Measurements from ENCODE around the gene CACNA1C.
A peak's percentile ranks its signal among the peaks of the same experiment; 100 is the strongest.
"Not testable (repeated sequence)": the region's sequence is repeated elsewhere in the genome, so short reads cannot be mapped to it uniquely, and the experiment has no call there.

The CACNA1C gene

DNA sequence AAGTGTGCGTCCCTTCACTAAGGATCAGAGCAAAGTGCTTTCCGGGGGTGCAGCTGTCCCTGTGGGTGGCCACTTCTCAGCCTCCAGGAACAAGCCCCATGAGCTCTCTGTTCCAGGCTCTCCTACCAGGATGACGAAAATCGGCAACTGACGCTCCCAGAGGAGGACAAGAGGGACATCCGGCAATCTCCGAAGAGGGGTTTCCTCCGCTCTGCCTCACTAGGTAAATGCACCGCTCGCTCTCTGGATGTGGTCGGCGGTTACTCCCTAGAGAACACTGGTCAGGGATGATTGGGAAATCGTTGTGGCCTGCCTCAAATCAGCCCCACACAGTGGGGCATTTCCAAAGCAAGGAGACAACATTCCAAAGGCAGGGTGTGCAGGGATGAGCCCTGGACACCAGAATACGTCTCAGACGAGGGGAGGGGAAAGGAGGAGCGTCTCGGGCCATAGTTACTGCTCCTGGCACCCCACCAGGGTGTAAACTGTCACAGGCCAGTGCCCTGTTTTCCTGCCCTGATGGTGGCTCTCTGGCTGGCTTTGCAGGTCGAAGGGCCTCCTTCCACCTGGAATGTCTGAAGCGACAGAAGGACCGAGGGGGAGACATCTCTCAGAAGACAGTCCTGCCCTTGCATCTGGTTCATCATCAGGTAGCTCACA, 633.0 kb downstream of the CACNA1C start:
- not testable (repeated sequence) for DNase-seq

DNA sequence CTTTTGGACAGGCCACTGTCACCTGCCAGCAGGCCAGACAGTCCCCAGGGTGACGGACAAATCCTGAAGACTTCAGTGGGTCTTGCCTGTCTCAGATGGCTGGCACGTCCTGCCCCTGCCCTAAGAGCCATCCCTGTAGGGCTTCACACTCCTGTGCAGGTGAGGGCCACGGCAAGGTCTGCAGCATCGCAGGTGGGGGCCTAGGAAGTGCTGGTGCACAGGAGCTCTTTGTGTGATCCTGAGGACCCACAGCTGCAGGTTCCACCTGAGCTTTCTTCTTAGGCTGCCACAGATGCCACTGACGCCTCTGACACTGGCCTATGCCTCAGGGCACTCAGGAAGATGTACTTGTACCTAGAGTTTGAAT, 633.5 kb downstream of the CACNA1C start:
- no peak for DNase-seq

DNA sequence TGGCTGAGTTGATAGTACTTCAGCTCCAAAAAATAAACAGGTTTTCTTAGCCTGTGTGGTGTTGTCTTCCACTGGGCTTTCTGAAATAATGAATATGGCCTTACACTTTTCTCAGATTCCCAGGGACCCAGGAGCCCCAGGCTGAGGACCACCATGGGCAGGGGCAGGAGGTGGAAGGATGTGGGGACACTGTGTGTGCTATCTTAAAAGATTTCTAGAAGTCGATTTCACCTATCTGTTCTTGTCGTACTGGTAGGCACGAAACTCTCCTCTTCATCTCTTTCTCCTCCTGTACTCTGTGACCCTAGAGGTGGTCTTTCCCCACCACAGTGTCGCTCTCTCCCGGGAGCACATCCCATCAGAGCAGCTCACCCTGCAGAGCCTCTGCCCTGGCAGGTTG, 634.3 kb downstream of the CACNA1C start:
- DNase-seq, result no peak

DNA sequence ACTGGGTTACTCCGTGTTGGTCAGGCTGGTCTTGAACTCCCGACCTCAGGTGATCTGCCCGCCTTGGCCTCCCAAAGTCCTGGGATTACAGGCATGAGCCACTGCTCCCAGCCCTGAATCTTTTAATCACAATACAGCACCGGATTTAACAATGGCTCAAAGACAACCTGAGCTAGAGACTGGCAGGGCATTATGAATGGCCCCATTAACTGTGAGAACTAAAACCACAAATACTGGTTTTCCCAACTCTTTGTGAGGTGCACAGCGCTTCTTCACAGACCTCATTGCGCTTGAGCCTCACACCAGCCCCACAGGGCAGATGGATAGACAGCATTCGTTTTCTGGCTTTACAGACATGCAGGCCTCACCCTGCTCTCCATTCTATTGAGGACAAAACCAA, 634.9 kb downstream of the CACNA1C start:
- no peak for DNase-seq

DNA sequence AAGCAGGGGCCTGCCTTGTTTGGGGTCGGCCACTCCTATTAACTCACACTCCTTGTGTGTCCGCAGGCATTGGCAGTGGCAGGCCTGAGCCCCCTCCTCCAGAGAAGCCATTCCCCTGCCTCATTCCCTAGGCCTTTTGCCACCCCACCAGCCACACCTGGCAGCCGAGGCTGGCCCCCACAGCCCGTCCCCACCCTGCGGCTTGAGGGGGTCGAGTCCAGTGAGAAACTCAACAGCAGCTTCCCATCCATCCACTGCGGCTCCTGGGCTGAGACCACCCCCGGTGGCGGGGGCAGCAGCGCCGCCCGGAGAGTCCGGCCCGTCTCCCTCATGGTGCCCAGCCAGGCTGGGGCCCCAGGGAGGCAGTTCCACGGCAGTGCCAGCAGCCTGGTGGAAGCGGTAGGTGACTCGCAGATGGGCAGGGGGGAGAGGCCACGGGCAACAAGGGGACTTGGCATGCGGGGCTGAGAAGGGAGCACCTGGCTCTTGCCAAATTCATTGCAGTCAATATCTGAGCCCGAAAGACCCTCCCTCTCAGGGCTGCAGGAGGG, 635.7 kb downstream of the CACNA1C start:
- DNase-seq, result no peak

DNA sequence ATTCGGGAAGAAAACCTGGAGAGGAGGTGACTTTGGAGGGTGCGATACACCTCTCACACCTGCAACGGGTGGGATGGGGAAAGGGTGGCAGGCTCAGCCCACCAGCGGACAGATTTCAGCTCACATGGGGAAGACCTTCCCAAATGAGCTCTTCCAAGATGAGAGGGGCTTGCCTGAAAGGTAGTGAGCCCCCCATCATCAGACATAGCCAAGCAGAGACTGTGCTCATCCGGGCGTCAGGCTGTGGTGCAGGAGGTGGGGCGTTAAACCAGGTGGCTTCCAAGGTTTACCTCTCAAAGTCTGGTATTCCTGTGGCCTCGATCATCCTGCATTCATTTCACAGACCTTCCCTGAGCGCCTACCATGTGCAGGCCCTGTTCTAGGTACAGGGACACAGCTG, 636.6 kb downstream of the CACNA1C start:
- no peak for DNase-seq

DNA sequence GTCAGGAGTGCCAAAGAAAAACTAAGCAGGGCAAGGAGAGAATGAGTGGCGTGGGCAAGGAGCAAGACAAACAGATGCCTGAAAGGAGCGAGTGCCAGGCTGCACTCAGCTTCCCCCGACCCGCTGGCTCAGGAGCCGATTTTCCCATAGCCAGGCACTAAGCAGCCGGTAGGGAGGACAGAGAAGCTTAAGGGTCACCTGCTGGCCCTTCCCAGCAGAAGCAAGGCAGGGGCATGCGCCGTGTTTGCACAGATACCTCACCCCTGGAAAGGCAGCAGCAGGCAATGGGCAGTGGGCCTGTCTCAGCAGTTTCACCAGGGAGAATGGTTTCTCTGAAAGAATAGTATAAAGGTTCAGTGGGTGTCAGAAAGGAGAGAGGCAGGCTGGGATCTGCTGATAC, 637.1 kb downstream of the CACNA1C start:
- DNase-seq, result no peak

DNA sequence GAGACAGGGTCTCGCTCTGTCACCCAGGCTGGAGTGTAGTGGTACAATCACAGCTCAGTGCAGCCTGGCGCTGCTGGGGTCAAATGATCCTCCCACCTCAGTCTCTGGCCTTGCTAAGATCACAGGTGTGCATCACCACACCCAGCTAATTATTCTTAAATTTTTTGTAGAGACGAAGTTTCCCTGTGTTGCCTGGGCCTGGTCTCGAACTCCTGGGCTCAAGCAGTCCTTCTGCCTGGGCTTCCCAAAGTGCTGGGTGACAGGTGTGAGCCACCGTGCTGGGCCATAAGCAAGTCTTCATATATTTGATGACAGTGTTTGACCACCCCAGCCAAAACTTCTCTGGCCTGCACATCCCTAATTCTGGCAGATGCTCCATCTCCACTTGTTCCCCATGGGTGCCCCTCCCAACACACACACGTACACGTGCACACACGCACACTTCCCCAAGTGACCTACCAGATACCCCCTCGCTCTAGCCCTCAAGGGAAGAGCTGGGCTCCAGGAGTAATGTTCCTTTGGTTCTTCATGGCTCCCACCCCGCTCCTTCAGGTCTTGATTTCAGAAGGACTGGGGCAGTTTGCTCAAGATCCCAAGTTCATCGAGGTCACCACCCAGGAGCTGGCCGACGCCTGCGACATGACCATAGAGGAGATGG, 637.7 kb downstream of the CACNA1C start:
- DNase-seq, result no peak

DNA sequence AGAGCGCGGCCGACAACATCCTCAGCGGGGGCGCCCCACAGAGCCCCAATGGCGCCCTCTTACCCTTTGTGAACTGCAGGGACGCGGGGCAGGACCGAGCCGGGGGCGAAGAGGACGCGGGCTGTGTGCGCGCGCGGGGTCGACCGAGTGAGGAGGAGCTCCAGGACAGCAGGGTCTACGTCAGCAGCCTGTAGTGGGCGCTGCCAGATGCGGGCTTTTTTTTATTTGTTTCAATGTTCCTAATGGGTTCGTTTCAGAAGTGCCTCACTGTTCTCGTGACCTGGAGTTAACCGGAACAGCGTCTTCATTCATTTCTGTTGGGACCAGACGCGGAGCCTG, 638.2 kb downstream of the CACNA1C start:
- no peak for DNase-seq

DNA sequence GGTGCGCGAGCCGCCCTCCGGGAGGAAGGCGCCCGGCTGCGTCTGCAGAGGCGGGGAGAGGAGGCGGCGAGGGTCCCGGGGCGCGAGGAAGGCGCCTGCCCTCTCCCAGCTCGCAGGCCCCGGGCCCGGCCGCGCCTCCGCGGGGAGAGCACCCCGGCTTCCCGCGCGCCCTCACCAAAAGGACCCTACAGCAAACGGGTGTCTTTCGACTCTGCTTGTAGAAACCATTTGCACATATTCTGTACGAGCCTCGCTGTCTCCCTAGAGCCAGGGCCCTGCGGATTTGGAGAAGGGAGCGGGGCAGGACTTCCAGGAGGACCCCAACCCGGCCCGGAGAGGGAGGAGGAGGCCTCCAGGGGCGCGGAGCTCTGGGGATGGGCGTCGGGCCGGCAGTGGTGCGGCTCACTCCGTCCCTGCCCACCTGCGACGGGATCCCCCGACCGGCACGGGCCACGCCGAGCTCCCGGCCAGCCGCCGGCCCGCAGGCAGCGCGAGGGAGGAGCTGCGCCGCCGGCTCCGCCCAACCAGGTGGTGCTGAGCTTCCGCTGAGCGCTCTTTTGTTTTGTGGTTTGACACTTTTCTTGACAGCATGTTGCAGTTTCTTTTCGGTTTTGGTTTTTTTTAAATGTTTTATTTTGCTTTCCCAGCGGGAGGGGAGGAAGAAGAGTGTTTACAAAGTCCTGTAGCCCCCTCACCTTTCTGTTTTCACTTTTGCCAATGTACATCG, 638.7 kb downstream of the CACNA1C start:
- DNase-seq, result no peak

DNA sequence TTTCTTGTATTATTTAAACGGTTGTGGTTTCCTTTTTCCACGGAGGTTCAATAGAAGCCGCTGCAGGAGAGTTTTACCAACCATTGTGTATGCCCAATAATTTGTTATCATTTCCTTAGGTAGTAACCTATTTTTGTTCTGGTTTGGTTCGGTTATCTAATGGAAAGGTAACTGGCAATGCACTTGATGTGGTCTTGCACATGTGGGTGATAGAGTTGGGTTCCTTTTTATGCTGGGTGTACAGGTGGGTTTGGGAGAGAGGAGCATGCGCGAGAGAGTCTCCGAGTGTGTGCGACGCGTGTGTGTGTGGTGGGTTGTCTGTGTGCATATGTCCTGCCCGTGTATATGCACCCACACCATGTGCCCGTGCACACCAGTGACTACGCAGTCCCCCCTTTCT, 639.3 kb downstream of the CACNA1C start:
- no peak for DNase-seq

DNA sequence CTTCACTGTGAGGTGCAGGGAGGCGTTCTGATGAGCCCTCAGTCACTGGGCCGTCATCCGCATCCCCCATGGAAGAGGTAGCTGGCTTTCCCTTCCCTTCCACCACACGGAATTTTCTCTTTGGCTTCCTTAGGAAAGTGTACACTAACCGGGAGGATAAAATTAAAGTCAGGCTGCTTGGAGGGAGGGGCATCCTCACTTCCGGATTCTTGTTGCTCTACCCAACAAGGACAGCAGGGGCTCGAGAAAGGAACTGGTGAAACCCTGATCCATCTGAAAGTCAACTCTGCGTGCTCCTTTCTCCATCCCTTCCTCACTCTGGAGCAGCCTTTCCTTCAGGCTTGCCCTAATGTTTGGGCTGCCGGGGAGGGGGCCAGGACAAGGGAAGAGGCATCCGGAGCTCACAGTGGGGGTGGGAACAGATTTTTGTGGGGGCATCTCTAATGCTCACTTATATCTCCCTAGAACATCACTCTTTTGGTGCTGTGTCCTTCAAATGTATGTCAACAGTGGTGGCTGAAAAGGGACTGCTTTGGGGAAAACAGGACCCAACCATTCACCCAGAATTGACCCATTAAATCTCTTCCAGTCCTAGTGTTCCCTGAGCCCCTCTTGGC, 640.6 kb downstream of the CACNA1C start:
- no peak for DNase-seq

DNA sequence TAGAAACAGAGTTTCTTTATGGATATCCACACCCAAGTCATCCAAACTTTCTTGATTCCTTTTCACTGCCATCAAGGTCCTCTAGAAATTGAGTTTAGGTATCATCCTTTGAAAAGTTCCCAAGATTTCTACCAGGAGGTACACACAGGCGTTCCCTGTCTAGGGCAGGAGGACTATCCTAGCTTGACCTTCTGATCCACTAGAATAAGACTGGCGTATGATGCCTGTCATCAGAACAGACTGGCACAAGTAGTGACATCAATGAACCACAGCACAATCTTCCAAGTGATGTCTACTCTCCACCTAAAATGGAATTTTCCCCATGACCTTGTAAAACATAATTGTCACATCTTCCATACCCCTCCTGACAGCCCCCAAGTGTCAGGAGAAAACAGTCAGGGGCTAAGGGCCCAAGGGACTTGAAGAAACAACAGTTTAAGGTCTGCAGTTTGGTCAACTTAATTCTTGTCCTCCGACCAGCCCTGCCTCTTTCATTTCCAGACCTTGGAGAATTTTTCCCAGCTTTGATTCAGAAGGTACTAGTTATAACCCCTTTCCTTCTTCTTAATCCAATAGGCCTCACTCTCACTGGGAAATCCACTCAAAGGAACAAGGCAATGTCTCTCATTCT, 641.3 kb downstream of the CACNA1C start:
- DNase-seq, result no peak

DNA sequence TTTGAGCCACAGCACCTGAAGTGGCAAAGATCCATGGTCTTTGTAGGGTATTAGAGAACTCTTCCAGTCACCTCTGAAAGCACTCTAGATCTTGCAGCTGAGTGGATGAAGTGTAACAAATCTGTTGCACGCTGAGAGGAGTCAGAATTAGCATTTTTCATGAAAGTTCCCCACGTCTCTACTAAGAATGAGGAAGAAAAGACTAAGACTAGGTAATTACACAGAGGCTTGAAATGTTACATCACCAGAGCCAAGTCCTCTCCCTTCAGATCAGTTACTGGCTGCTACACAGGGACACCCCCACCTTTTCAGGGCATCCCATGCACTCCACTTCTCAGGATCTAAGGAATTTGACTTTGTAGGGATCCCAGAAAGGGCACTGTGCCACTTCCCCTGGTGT, 643.3 kb downstream of the CACNA1C start:
- DNase-seq, result no peak

DNA sequence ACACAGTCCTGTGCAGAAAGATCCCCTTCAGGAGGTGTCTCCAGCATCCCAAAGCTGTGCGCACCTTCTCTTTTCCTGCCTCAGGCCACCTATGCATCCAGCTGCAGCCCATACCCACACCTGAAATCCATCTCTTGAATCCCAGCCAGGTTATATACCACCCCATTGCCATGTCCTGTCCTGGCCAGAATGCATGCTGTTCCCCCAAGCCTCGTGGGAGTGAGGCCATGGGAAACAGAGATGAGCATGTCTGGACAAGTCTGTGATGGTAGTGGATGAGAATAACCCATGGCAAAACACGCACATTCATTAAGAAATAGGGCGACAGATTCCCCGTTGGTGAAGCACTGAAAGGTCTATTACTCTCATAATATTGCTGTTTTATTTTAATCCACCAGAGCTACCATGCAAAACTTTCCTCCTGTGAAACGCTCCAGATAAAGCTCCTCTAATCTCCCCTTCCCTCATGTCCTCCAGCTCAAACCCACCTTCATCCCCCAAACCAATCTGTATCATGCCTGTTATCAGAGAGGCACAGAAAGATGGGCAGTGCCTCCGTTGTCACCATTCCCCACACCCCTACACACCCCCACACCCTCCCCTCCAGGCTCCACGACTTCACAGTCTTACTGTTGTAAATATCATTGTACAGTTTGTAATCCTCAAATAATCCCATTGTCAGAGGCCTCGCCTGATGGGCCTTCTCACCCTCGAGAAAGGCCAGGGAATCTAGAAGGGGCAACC, 644.4 kb downstream of the CACNA1C start:
- no peak for DNase-seq

DNA sequence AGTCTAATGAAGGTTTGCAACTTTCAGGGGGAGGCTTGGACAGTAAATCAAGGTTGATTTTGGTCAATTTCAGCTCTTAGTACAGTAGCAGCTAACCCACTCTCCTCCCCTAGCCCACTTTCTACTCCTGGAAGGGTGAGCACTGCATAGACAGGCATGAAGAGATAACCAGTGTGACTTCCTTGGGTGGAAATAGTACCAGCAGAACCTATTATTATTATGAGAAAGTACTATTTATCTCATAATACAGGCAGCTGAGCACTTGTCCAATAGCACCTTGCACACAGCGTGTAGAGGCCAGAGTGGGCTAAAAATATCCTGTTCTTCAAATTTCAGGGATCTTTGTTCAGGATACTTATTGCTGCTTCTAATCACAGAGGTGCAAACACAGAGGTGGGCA, 645.8 kb downstream of the CACNA1C start:
- no peak for DNase-seq

DNA sequence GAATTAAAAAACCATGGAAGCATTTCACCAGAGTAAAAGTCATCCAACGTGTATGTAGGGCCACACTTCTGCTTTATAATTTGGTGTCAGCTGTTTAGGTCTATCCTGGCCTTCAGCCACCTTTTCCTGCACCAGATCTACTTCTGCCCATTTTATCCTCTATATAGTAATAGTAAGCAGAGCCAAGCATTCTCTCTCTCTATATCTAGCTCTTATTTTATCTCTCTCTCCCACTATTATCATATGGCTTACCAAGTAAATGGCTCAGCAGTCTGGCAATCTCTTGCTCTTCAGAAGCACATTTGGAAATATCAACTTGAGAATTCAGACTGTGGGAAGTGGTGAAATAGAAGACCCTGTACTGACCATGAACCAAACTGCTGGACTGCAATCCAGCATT, 657.9 kb downstream of the CACNA1C start:
- DNase-seq, result no peak

DNA sequence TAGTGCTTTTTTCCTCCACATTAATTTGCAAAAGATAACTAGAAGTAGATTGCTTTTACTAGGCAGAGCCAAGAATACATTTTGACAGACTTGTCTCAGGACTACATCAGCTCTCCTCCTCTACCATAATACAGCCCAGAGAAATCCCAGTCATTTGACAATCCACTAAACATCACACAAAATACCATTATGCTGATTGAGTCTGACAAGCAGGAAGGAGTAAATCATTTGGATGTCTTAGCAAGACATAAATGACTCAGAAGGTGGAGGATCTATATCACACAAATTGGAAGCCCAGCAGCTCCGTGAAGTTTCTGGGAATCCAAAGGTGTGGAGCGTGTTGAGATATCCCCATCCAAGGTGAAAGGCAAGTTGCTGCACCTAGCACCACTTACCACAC, 666.6 kb downstream of the CACNA1C start:
- DNase-seq, result no peak

DNA sequence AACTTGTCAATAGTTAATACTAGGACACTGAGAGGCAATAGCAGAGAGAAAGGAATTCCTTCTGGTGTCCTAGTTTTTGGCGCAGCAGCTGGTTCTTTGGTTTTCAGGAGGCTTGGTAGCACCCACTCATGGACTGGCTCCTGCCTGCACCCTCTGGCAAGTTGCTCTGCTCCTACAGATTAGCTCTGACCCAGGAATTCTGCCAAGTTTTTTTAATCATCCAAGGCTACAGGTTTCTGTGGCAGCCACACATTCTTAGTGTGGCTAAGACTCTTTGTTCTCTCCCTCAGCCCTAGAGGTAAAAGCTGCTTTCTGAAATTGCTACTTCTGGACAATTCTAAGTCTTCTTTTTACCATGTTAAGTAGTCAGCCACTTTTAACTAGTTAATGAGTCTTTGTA, 670.0 kb downstream of the CACNA1C start:
- no peak for DNase-seq

DNA sequence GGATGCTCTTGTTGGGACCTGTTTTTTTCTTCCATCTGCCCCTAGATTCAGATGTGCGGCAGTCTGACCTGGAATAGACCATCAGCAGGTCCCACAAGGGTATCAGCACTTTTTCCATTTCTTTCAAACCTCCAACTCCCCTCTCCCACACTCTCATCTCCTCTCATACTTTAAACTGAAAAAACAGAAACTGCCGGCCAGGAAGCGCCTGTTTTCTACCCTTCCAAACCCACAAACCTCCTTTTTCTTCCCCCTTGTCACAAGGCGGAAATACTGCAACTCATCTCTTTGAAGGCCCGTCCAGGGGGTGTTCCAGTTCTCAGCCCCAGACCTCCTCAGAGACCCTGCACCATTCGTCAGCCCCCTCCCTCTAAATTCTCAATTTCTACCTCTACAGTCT, 679.5 kb downstream of the CACNA1C start:
- no peak for DNase-seq

DNA sequence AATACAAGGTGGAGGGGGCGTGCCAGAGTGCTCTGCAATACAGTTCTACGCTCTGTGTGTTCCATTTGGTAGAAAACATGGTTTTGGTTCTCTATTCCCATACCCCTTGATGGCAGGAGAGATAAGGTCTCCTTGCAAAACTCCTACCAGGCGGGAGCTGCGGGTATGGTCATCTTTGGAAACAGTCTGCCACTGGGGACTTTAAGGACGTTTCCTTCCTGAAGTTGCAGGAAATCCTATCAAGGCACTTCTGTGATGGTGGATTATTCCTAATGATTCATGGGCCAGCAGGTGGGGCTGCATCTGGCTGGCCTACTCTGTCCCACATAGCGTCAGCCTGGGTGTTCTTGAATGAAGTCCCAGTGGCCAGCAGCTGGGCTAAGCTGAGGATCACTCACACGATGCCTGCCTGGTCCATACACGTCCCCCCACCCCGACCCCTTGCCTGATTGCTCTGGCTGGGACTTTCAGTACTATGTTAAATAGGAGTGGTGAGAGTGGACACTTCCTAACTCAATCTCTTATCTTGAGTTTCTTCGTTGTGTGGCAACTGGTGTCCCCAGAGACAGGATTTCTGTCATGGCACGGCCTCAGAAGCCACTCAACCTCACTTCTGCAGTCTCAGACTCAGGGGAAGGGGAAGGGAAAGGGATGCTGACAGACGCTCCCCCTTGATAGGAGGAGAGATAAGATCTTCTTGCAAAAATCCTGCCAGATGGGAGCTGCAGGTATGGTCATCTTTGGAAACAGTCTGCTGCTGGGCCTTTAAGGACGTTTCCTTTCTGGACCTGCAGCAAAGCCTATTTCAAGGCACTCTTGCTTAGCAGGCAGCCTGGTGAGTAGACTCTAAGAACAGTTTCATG, 680.9 kb downstream of the CACNA1C start:
- DNase-seq, result peak; percentile 29

DNA sequence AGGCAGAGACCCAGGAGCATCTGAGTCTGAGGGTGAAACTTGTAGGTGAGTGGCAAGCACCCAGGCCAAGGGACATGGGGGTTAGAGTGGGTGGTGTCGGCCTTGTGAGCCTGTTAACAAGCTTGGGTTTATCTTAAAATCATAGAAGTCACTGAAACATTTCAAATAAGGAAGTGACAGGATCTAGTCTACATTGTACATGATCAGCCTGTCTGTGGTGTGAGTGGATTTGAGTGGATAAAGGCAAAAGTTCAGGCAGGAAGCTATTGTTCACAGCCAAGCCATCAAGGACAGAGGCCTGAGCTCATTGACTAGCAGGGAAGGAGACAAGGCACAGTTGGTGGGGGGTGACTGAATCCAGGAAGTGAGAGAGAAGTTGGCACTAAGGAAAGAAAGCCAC, 682.6 kb downstream of the CACNA1C start:
- no peak for DNase-seq
